ENCODE data around the gene MATCAP1.

MATCAP1 gene

DNA sequence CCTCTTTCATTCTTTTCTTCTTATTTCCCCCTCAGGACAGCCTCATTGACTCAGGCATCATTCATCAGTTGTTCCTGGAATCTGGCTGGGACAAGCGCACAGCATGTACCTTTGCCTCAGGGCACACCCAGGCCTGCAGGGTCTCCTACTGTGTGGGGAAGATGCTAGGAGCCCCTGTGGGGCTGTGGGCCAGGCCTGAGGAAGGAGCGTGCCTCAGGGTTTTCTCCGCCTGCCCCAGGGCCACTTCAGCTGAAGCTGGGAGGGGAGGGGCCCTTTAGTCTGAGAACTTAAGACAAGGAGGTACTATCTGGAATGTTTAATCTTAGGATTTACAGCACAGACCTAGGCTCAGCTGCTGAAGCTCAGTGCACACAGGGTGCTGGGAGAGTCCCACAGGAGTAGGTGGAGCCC, 23.1 kb upstream of the MATCAP1 start:
- Histone ChIP-seq H3K27ac (ENCODE audit: low read length) (no peak overlapping the region), H2AFZ (ENCODE audit: low read length) (no peak overlapping the region), H3K4me1 (ENCODE audit: low read length) (no peaks in the 10 kb centered on the region), H3K4me3 (ENCODE audit: low read length) (no peak overlapping the region), H3K36me3 (replicated peaks; ENCODE audit: insufficient read depth, low read length) (no peaks in the 10 kb centered on the region), H3K4me2 (ENCODE audit: low read depth, low read length) (no peak overlapping the region), H3K27me3 (replicated peaks; ENCODE audit: insufficient read depth, low read length) (no peaks in the 10 kb centered on the region), H3K9me2 (replicated peaks; ENCODE audit: insufficient read depth, low read length) (no peaks in the 10 kb centered on the region), H3K79me2 (ENCODE audit: low read length) (no peaks in the 10 kb centered on the region), H3K9ac (ENCODE audit: low read length) (no peak overlapping the region), H3K9me3 (replicated peaks; ENCODE audit: insufficient read depth, low read length) (no peaks in the 10 kb centered on the region), H3F3A (ENCODE audit: insufficient read depth, low read length) (no peaks in the 10 kb centered on the region), H4K20me1 (ENCODE audit: insufficient read depth, low read length) (no peaks in the 10 kb centered on the region)
- no peak for DNase-seq
- no peak for TF ChIP-seq EZH2 (optimal IDR thresholded peaks at IDR 0.05; ENCODE audit: low read depth, low read length)
- TF ChIP-seq EZH2phosphoT487 (IDR thresholded peaks at IDR 0.05; ENCODE audit: low read length), result no peak
- TF ChIP-seq, protein P1, sequence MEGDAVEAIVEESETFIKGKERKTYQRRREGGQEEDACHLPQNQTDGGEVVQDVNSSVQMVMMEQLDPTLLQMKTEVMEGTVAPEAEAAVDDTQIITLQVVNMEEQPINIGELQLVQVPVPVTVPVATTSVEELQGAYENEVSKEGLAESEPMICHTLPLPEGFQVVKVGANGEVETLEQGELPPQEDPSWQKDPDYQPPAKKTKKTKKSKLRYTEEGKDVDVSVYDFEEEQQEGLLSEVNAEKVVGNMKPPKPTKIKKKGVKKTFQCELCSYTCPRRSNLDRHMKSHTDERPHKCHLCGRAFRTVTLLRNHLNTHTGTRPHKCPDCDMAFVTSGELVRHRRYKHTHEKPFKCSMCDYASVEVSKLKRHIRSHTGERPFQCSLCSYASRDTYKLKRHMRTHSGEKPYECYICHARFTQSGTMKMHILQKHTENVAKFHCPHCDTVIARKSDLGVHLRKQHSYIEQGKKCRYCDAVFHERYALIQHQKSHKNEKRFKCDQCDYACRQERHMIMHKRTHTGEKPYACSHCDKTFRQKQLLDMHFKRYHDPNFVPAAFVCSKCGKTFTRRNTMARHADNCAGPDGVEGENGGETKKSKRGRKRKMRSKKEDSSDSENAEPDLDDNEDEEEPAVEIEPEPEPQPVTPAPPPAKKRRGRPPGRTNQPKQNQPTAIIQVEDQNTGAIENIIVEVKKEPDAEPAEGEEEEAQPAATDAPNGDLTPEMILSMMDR (IDR thresholded peaks at IDR 0.05; ENCODE audit: low read length), result no peak

DNA sequence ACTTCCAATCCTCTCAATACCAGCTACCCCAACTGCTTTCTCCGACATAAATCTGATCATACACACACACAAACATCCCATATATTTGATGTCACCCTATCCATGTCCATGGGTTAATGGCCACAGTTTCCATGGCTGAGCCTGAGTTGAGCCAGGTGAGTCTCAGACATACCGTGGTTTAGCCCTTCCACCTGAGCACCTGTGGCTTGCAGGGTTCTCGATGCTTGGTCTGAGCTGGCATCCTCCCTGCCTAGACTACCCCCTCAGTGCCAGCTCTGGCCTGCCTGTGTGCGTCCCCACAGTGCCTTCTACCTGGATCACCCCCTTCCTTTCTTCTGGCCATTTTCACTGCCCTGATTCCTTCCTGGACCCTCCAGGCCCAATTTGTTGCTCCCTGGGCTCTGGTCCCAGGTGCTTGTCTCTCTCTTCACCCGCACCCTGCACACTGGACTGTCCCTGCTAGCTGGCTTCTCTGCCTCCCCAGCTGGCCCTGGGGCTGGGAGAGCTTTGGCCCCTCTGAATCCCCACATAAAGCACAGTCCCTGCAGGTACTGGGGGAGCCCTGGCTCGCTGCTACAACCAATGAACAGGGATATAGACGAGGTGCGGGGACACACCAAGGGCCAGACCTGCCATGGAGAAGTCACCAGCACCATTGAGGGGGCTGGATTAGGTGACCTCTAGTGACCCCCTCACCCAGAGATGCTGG, 22.5 kb upstream of the MATCAP1 start:
- Histone ChIP-seq H3K36me3 (replicated peaks; ENCODE audit: insufficient read depth, low read length) (no peaks in the 10 kb centered on the region), H3K9me3 (replicated peaks; ENCODE audit: insufficient read depth, low read length) (no peaks in the 10 kb centered on the region), H3K27ac (ENCODE audit: low read length) (no peak overlapping the region), H3K4me2 (ENCODE audit: low read depth, low read length) (no peak overlapping the region), H3K27me3 (replicated peaks; ENCODE audit: insufficient read depth, low read length) (no peaks in the 10 kb centered on the region), H3K9me2 (replicated peaks; ENCODE audit: insufficient read depth, low read length) (no peaks in the 10 kb centered on the region), H3K4me3 (ENCODE audit: low read length) (no peak overlapping the region), H3F3A (ENCODE audit: insufficient read depth, low read length) (no peaks in the 10 kb centered on the region), H2AFZ (ENCODE audit: low read length) (no peak overlapping the region), H4K20me1 (ENCODE audit: insufficient read depth, low read length) (no peaks in the 10 kb centered on the region), H3K4me1 (ENCODE audit: low read length) (no peaks in the 10 kb centered on the region), H3K9ac (ENCODE audit: low read length) (no peak overlapping the region), H3K79me2 (ENCODE audit: low read length) (no peaks in the 10 kb centered on the region)
- TF ChIP-seq EZH2phosphoT487 (IDR thresholded peaks at IDR 0.05; ENCODE audit: low read length) (no peak), EZH2 (optimal IDR thresholded peaks at IDR 0.05; ENCODE audit: low read depth, low read length) (no peak)
- TF ChIP-seq, protein P1 (IDR thresholded peaks at IDR 0.05; ENCODE audit: low read length), result no peak
- DNase-seq, result no peak

DNA sequence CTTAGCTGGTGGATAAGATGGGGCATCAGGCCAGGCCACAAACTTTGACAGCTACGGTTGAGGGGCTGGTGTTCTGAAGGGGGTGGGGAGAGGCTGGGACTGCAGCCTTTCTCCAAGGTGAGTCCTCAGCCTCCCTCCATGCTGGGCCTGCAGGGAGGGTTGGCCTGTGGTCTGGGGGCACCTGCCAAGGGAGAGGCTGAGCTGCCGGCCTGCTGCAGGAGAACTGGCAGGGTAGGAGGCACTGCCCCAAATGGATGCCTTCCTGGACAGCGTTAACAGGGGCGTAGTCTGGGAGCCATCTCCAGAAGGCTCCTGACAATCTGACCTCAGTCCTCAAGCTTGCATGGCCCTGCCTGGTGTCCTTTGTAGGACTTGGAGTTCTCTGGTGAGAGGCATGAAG, 20.3 kb upstream of the MATCAP1 start:
- Histone ChIP-seq H3K9ac (ENCODE audit: low read length) (no peak overlapping the region), H3F3A (ENCODE audit: insufficient read depth, low read length) (no peaks in the 10 kb centered on the region), H3K27me3 (replicated peaks; ENCODE audit: insufficient read depth, low read length) (no peaks in the 10 kb centered on the region), H3K4me1 (ENCODE audit: low read length) (no peaks in the 10 kb centered on the region), H3K79me2 (ENCODE audit: low read length) (no peaks in the 10 kb centered on the region), H4K20me1 (ENCODE audit: insufficient read depth, low read length) (no peaks in the 10 kb centered on the region), H3K9me2 (replicated peaks; ENCODE audit: insufficient read depth, low read length) (no peaks in the 10 kb centered on the region), H2AFZ (ENCODE audit: low read length) (no peak overlapping the region), H3K27ac (ENCODE audit: low read length) (no peak overlapping the region), H3K36me3 (replicated peaks; ENCODE audit: insufficient read depth, low read length) (no peaks in the 10 kb centered on the region), H3K9me3 (replicated peaks; ENCODE audit: insufficient read depth, low read length) (no peaks in the 10 kb centered on the region), H3K4me2 (ENCODE audit: low read depth, low read length) (no peak overlapping the region), H3K4me3 (ENCODE audit: low read length) (no peak overlapping the region)
- no peak for TF ChIP-seq EZH2 (optimal IDR thresholded peaks at IDR 0.05; ENCODE audit: low read depth, low read length)
- TF ChIP-seq, protein P1 (IDR thresholded peaks at IDR 0.05; ENCODE audit: low read length), result no peak
- TF ChIP-seq EZH2phosphoT487 (IDR thresholded peaks at IDR 0.05; ENCODE audit: low read length), result no peak
- no peak for DNase-seq

Data from MM.1S (cell line).